RWPE1 (cell line): Measurements from ENCODE around the gene ZFP14.

ENCODE experiments used
- CTCF ChIA-PET: fragments of 350-600 bp; sonication (Branson Sonifier 250); formaldehyde crosslinking; extraction: SDS; loops from one replicate; lab custom pipeline; 2021; lab: Yijun Ruan, JAX
- POLR2A ChIA-PET: fragments of 400-600 bp; formaldehyde crosslinking; extraction: SDS; loops from one replicate; lab custom pipeline; 2020; ENCODE audit warnings: antibody characterized with exemption; ENCODE audit not compliant: low non-redundant PET; lab: Yijun Ruan, JAX
- DNase-seq: peaks from one replicate; pipeline ENCODE4 v3.0.0; 2012; ENCODE audit warnings: low spot score
- H3K27ac ChIP-seq: fragments of 450-650 bp; 2 replicates; pipeline ENCODE4 v1.5.1; 2017
- TF ChIP-seq, protein P1 (sequence below): fragments of 450-650 bp; conservative IDR thresholded peaks from 2 replicates; pipeline ENCODE4 v1.5.1; 2017; ENCODE audit warnings: low read depth, mild to moderate bottlenecking

The ZFP14 gene

DNA sequence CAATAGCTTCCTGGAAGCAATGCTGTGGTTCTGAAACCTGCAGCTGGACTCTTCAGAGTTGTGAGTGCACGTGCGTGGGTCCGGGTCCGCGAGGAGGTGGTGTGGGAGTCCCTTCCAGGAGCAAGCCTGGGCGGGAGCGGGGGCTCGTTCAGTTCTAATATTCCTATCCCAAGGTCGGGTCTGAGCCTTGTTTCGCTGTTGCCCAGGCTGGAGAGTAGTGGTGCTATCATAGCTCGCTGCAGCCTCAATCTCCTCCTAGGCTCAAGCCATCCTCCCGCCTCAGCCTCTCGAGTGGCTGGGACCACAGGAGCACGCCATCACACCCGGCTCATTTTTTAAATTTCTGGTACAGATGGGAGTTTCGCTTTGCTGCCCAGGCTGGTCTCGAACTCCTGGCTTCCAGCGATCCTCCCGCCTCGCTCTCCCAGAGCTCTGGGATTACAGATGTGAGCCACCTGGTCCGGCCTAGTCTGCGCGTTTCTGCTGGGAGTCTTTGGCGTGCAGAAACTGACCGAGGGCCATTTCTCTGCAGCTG, 38.8 kb upstream of the ZFP14 start:
- no peak overlapping the region for H3K27ac ChIP-seq
- ChIA-PET POLR2A (no interaction called here), CTCF (no interaction called here)
- DNase-seq, result no peak
- TF ChIP-seq, protein P1, sequence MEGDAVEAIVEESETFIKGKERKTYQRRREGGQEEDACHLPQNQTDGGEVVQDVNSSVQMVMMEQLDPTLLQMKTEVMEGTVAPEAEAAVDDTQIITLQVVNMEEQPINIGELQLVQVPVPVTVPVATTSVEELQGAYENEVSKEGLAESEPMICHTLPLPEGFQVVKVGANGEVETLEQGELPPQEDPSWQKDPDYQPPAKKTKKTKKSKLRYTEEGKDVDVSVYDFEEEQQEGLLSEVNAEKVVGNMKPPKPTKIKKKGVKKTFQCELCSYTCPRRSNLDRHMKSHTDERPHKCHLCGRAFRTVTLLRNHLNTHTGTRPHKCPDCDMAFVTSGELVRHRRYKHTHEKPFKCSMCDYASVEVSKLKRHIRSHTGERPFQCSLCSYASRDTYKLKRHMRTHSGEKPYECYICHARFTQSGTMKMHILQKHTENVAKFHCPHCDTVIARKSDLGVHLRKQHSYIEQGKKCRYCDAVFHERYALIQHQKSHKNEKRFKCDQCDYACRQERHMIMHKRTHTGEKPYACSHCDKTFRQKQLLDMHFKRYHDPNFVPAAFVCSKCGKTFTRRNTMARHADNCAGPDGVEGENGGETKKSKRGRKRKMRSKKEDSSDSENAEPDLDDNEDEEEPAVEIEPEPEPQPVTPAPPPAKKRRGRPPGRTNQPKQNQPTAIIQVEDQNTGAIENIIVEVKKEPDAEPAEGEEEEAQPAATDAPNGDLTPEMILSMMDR, result no peak

DNA sequence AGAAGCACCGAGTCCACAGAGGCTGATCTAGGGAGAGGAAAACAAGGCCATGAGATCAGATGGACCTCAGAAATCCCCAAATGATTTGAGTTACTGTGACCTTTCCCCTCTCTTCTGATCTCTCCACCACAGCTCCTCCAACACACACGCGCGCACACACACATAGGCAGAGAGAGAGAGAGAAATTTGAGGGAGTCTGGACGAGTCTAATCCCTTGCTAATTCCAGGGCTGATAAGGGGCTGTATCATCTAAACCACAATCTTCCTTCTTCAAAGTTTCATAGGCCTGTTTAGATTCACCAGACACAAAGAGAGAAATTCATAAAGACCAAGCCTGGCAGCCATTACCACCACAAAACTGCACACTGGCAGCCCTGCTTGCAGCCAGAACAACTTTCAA, 30.8 kb upstream of the ZFP14 start:
- DNase-seq, result no peak
- CTCF ChIA-PET, result no interaction called here
- no peak overlapping the region for H3K27ac ChIP-seq
- POLR2A ChIA-PET, result no interaction called here
- TF ChIP-seq, protein P1, result no peak

DNA sequence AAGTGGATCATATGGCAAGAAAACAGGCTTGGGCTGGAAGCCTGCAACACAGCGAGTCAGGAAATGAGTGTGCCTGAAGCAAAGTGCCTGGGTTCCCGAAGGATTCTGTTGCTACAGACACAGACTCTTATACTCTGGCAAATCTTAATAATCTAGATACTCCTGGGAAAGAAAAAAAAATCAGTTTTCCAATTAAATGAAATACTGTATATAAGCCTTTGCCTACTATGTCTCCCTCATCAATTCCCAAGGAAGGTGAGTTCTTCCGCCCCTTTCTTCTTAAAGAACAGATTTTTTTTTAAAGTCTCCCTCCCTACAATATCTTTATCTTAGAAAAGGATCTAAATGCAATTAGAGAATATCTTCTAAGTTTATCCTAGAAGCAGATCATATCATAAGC, 29.1 kb upstream of the ZFP14 start:
- ChIA-PET CTCF (no interaction called here), POLR2A (no interaction called here)
- no peak overlapping the region for H3K27ac ChIP-seq
- no peak for DNase-seq
- TF ChIP-seq, protein P1, result no peak

DNA sequence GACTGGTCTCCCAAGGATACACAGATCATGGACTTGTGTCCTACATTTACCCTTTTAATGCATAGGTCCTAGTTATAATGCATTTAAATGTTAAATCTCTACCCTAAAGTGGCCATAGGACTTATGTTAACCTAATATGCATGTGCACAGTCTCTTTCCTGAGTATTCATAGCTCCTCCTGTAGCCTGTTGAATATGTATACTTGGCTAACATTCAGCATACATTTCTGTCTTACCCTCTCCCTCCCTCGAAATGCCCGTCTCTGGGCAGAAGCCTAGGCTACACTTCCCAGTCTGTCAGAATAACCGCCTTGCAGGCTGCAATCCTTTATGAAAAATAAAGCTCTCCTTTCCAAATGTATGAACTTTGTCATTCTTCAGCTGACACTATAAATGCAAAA, 25.5 kb upstream of the ZFP14 start:
- TF ChIP-seq, protein P1, result no peak
- ChIA-PET POLR2A (no interaction called here), CTCF (no interaction called here)
- no peak for DNase-seq
- H3K27ac ChIP-seq, result no peak overlapping the region

DNA sequence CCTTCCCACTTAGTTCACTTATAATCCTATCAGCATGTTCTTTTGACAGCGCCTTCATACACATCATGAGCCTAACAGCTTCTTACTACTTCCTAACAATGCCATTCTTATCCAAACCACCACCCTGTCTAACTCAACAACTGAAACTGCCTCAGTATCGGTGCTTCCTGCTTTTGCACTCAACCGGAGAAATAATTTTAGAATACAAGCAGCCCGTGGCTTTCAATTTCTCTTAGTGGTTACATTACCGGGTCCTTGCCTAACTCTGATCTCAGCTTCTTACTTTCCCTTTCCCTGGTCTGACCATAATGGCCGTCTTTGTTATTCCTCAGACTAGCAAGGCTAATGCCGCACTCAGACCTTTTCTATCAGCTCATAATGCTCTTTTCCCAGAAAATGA, 22.5 kb upstream of the ZFP14 start:
- CTCF ChIA-PET, result no interaction called here
- TF ChIP-seq, protein P1, result no peak
- H3K27ac ChIP-seq, result no peak overlapping the region
- POLR2A ChIA-PET, result no interaction called here
- DNase-seq, result no peak

DNA sequence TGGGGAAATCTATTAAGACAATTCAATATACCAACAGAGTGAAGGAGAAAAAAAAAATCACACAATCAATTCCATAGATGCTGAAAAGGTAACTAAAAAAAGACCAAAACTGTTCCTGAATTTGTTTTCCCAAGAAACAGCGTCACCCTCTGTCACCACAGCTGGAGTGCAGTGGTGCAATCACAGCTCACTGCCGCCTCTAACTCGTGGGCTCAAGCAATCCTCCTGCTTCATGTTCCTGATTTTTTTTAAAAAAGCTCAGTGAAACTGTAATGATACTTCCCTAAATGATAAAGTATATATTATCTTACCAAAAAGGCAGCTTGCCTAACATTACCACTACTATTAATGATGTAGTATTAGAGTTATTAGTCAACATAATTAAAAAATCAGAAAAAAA, 19.6 kb upstream of the ZFP14 start:
- DNase-seq, result no peak
- CTCF ChIA-PET, result no interaction called here
- TF ChIP-seq, protein P1, result no peak
- H3K27ac ChIP-seq, result no peak overlapping the region
- POLR2A ChIA-PET, result no interaction called here
